Amygdala (tissue), 56 donors: ENCODE data around the gene RBMY1J.
"Not testable (repeated sequence)": the region's sequence is repeated elsewhere in the genome, so short reads cannot be mapped to it uniquely, and the experiment has no call there.

Experiments
- DNase-seq, 56 donors: peaks; one replicate each; lab custom pipeline; 2025; lab: John Stamatoyannopoulos, UW

The RBMY1J gene

GRCh38 chrY:22403110-22403509 is at the start of gene RBMY1J:
RBMY1J (plus strand) TSS chrY:22403410; CDS start chrY:22405448, 2,038 bp downstream.
- DNase-seq = not testable (repeated sequence)

DNA sequence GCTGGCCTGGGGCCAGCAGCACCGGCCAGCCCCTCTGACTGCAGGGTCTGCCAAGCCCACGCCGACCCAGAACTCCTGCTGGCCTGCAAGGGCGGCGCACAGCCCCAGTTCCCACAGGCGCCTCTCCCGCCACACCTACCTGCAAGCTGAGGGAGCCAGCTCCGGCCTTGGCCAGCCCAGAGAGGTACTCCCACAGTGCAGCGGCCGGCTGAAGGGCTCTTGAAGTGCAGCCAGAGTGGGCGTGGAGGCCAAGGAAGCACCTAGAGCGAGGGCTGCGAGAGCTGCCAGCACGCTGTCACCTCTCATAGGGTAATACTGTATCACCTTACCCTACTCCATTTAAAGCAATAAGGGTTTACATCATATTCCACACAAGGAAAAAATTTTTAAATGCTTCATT is 35.8 kb upstream of the RBMY1J start:
- peak in 1 of 56 donors; percentile 0 for DNase-seq

GRCh38 chrY:22370623-22371022 is 32.6 kb upstream of the RBMY1J start:
- DNase-seq = no peak

GRCh38 chrY:22373494-22373893 is 29.7 kb upstream of the RBMY1J start:
- DNase-seq = no peak

- DNase-seq = not testable (repeated sequence)
These were observed 41.6 kb downstream of the RBMY1J start for GRCh38 chrY:22444718-22445396.

DNA sequence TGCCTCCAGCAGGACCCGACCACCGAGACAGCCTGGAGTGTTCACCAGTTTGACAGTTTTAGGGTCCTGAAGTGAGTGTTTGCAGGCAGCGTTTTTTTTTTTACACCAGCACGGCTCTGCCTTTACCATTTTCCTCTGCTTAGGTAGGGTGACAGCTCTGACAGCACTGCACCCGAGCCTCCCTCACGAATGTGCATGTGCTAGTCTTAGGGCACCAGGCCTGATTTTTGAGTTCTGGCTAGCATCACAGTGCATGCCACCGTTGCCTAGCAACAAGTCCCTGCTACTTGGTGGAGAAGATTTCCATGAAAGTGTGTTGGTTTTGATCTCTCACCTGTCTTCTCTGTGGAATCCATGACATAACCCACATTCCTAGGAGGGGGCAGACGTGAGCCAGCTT is 52.3 kb downstream of the RBMY1J start:
- not testable (repeated sequence) for DNase-seq

- not testable (repeated sequence) for DNase-seq
These were observed 58.8 kb downstream of the RBMY1J start for GRCh38 chrY:22461962-22462361.
